ENCODE measurements around the gene DYNLT2B.
"Not testable (repeated sequence)": the region's sequence is repeated elsewhere in the genome, so short reads cannot be mapped to it uniquely, and the experiment has no call there.

Gene DYNLT2B

GRCh38 chr3:196275126-196275525 lies 42.9 kb downstream of the DYNLT2B start:
- in situ Hi-C loops (cut with HindIII; ENCODE audit: low pct_unique_long_range_greater_than_20kb, low sequenced_read_pairs) = no loop called here
- no peak for DNase-seq (ENCODE audit: low read depth in 1 of 2, low spot score in 1 of 2)
- no peak for TF ChIP-seq JUND (IDR thresholded peaks at IDR 0.05; ENCODE audit: low read depth)

- DNase-seq (ENCODE audit: low read depth in 1 of 2, low spot score in 1 of 2) = no peak
- in situ Hi-C loops (cut with HindIII; ENCODE audit: low pct_unique_long_range_greater_than_20kb, low sequenced_read_pairs) = no loop called here
- no peak for TF ChIP-seq JUND (IDR thresholded peaks at IDR 0.05; ENCODE audit: low read depth)
Observed at GRCh38 chr3:196274585-196274984, 43.5 kb downstream of the DYNLT2B start.

- in situ Hi-C loops (cut with HindIII; ENCODE audit: low pct_unique_long_range_greater_than_20kb, low sequenced_read_pairs) = no loop called here
- DNase-seq (ENCODE audit: low read depth in 1 of 2, low spot score in 1 of 2) = no peak
- no peak for TF ChIP-seq JUND (IDR thresholded peaks at IDR 0.05; ENCODE audit: low read depth)
Observed at GRCh38 chr3:196273655-196274054, 44.4 kb downstream of the DYNLT2B start.

- no peak for DNase-seq (ENCODE audit: low read depth in 1 of 2, low spot score in 1 of 2)
- no peak for TF ChIP-seq JUND (IDR thresholded peaks at IDR 0.05; ENCODE audit: low read depth)
- in situ Hi-C loops (cut with HindIII; ENCODE audit: low pct_unique_long_range_greater_than_20kb, low sequenced_read_pairs) = no loop called here
Observed at GRCh38 chr3:196272826-196273225, 45.2 kb downstream of the DYNLT2B start.

GRCh38 chr3:196270499-196270898 lies 47.5 kb downstream of the DYNLT2B start:
- in situ Hi-C loops (cut with HindIII; ENCODE audit: low pct_unique_long_range_greater_than_20kb, low sequenced_read_pairs) = no loop called here
- no peak for TF ChIP-seq JUND (IDR thresholded peaks at IDR 0.05; ENCODE audit: low read depth)
- DNase-seq (ENCODE audit: low read depth in 1 of 2, low spot score in 1 of 2) = no peak

- TF ChIP-seq JUND (IDR thresholded peaks at IDR 0.05; ENCODE audit: low read depth) = no peak
- DNase-seq (ENCODE audit: low read depth in 1 of 2, low spot score in 1 of 2) = no peak
- in situ Hi-C loops (cut with HindIII; ENCODE audit: low pct_unique_long_range_greater_than_20kb, low sequenced_read_pairs) = no loop called here
Observed at GRCh38 chr3:196268284-196269163, 49.5 kb downstream of the DYNLT2B start.

GRCh38 chr3:196263819-196264218 lies 54.2 kb downstream of the DYNLT2B start:
- no peak for TF ChIP-seq JUND (IDR thresholded peaks at IDR 0.05; ENCODE audit: low read depth)
- in situ Hi-C loops (cut with HindIII; ENCODE audit: low pct_unique_long_range_greater_than_20kb, low sequenced_read_pairs) = no loop called here
- DNase-seq (ENCODE audit: low read depth in 1 of 2, low spot score in 1 of 2) = no peak

GRCh38 chr3:196260784-196261183 lies 57.3 kb downstream of the DYNLT2B start:
- in situ Hi-C loops (cut with HindIII; ENCODE audit: low pct_unique_long_range_greater_than_20kb, low sequenced_read_pairs) = no loop called here
- TF ChIP-seq JUND (IDR thresholded peaks at IDR 0.05; ENCODE audit: low read depth) = no peak
- DNase-seq (ENCODE audit: low read depth in 1 of 2, low spot score in 1 of 2) = no peak

- in situ Hi-C loops (cut with HindIII; ENCODE audit: low pct_unique_long_range_greater_than_20kb, low sequenced_read_pairs) = no loop called here
- DNase-seq (ENCODE audit: low read depth in 1 of 2, low spot score in 1 of 2) = no peak
- no peak for TF ChIP-seq JUND (IDR thresholded peaks at IDR 0.05; ENCODE audit: low read depth)
Observed at GRCh38 chr3:196255776-196256175, 62.3 kb downstream of the DYNLT2B start.

- TF ChIP-seq JUND (IDR thresholded peaks at IDR 0.05; ENCODE audit: low read depth) = no peak
- in situ Hi-C loops (cut with HindIII; ENCODE audit: low pct_unique_long_range_greater_than_20kb, low sequenced_read_pairs) = no loop called here
- DNase-seq (ENCODE audit: low read depth in 1 of 2, low spot score in 1 of 2) = no peak
Observed at GRCh38 chr3:196254376-196255283, 63.4 kb downstream of the DYNLT2B start.

- in situ Hi-C loops (cut with HindIII; ENCODE audit: low pct_unique_long_range_greater_than_20kb, low sequenced_read_pairs) = no loop called here
- no peak for DNase-seq (ENCODE audit: low read depth in 1 of 2, low spot score in 1 of 2)
- no peak for TF ChIP-seq JUND (IDR thresholded peaks at IDR 0.05; ENCODE audit: low read depth)
Observed at GRCh38 chr3:196251918-196252317, 66.1 kb downstream of the DYNLT2B start.

GRCh38 chr3:196246612-196247308 lies 71.3 kb downstream of the DYNLT2B start:
- no peak for TF ChIP-seq JUND (IDR thresholded peaks at IDR 0.05; ENCODE audit: low read depth)
- no peak for DNase-seq (ENCODE audit: low read depth in 1 of 2, low spot score in 1 of 2)
- in situ Hi-C loops (cut with HindIII; ENCODE audit: low pct_unique_long_range_greater_than_20kb, low sequenced_read_pairs) = no loop called here

- DNase-seq (ENCODE audit: low read depth in 1 of 2, low spot score in 1 of 2); in situ Hi-C loops (cut with HindIII; ENCODE audit: low pct_unique_long_range_greater_than_20kb, low sequenced_read_pairs): not testable (repeated sequence)
Observed at GRCh38 chr3:196244166-196244565, 73.9 kb downstream of the DYNLT2B start.

All from T47D (cell line).